ENCODE data around the gene MTA1. TPM values are rescaled to one million over a fixed set of nuclear protein-coding genes. Genes with fewer than 3 reads are reported as not detected.

The MTA1 gene
- total and polyA plus RNA-seq, 2 donors (not counting 1 experiment from before 2014, with no cell fraction given) = 137 to 147 TPM

DNA sequence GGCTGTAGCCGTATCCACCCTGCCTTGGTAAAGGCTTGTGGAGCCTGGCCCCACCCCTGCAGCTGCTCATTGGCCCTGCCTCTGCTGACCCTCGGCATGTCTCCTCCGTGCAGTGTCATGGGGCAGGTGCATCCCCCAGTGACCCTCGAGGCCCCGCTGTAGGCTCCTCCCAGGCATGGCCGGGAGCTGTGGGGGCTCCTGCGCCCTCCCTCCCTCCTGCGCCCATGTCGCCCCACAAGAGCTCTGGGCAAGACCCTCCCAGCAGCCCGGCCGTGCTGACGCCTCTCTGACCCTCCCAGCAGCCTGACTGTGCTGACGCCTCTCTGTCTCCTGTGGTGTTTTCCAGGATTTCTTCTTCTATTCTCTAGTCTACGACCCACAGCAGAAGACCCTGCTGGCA, 34.2 kb downstream of the MTA1 start:
- Histone ChIP-seq H3K4me1 (ENCODE audit: control insufficient read depth in 2 of 2, insufficient read depth in 2 of 2, low read length in 2 of 2) (no peaks in the 10 kb centered on the region), H4K20me1 (ENCODE audit: control insufficient read depth, insufficient read depth, low read length, poor library complexity, severe bottlenecking) (peaks cover 28% of the 10 kb centered on the region), H3K4me3 (ENCODE audit: control extremely low read depth in 1 of 5, extremely low read depth in 1 of 5, insufficient read depth in 1 of 5, low read depth in 2 of 5, low read length in 4 of 5) (no peak overlapping the region), H2AFZ (ENCODE audit: insufficient read depth, low read depth, low read length, poor library complexity, severe bottlenecking) (no peak overlapping the region), H3K36me3 (replicated peaks in 1 of 2; ENCODE audit: control extremely low read depth in 1 of 2, control insufficient read depth in 1 of 2, extremely low read depth in 1 of 2, insufficient read depth in 2 of 2, low read length in 1 of 2) (peaks cover 0 to 47% of the 10 kb centered on the region in 2 experiments), H3K4me2 (replicated peaks; ENCODE audit: low read depth, low read length, poor library complexity, severe bottlenecking) (no peak overlapping the region), H3K27ac (ENCODE audit: low read length in 2 of 2) (no peak overlapping the region), H3K9me3 (ENCODE audit: control extremely low read depth in 1 of 3, control insufficient read depth in 2 of 3, insufficient read depth in 1 of 3, low read length in 2 of 3) (no peaks in the 10 kb centered on the region), H3K9ac (ENCODE audit: low read length) (no peak overlapping the region), H3K27me3 (replicated peaks in 1 of 4; ENCODE audit: control extremely low read depth in 1 of 4, control insufficient read depth in 3 of 4, insufficient read depth in 4 of 4, low read length in 3 of 4) (no peaks in the 10 kb centered on the region), H3K79me2 (ENCODE audit: control insufficient read depth, insufficient read depth, low read length) (peaks cover 10% of the 10 kb centered on the region)
- 91% methylated on average over 13 of the region's 14 CpGs for WGBS (ENCODE audit: insufficient coverage)
- Mint-ChIP-seq H3K27ac (no peak overlapping the region), H3K4me3 (no peak overlapping the region), H3K4me1 (no peaks in the 10 kb centered on the region), H3K9me3 (ENCODE audit: insufficient read depth) (no peaks in the 10 kb centered on the region), H3K27me3 (no peaks in the 10 kb centered on the region)
- intact Hi-C loops (cut with micrococcal nuclease) = no loop called here
- no peak for ATAC-seq (ENCODE audit: low read depth)
- no peak for TF ChIP-seq EZH2 (IDR thresholded peaks at IDR 0.05; ENCODE audit: borderline replicate concordance, insufficient read depth, low read depth, low read length, poor library complexity, severe bottlenecking)
- no peak for TF ChIP-seq CTCF (IDR thresholded peaks at IDR 0.05)
- POLR2A ChIA-PET = no interaction called here
- CTCF ChIA-PET = no interaction called here
- DNase-seq = no peak

DNA sequence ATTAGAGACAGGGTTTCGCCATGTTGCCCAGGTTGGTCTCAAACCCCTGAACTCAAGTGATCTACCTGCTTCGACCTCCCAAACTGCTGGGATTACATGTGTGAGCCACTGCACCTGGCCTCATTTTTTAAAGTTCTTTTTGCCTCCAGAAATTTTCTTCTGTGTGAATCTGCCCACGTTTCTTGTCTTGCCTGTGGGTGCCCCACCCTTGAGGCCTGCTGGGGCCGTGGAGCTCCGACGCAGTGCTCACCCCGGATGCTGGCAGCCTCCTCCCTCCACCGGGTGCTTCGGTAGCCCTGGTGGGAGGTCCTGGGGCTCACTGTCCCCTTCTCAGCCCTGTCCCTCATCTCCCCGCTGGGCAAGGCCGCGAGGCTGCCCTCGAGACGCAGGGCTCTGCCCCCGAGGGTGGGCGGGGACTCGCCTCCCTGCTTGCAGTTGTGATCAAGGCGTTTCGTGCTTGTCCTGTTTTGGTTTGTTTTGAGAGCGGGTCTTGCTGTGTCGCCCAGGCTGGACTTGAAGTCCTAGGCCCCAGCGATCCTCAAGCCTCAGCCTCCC, 35.5 kb downstream of the MTA1 start:
- POLR2A ChIA-PET = no interaction called here
- intact Hi-C loops (cut with micrococcal nuclease) = no loop called here
- CTCF ChIA-PET = no interaction called here
- Histone ChIP-seq H3K4me1 (ENCODE audit: control insufficient read depth in 2 of 2, insufficient read depth in 2 of 2, low read length in 2 of 2) (no peaks in the 10 kb centered on the region), H3K27ac (ENCODE audit: low read length in 2 of 2) (no peak overlapping the region), H3K4me3 (ENCODE audit: control extremely low read depth in 1 of 5, extremely low read depth in 1 of 5, insufficient read depth in 1 of 5, low read depth in 2 of 5, low read length in 4 of 5) (no peak overlapping the region), H3K79me2 (ENCODE audit: control insufficient read depth, insufficient read depth, low read length) (peaks cover 4% of the 10 kb centered on the region), H3K9ac (ENCODE audit: low read length) (no peak overlapping the region), H3K36me3 (replicated peaks in 1 of 2; ENCODE audit: control extremely low read depth in 1 of 2, control insufficient read depth in 1 of 2, extremely low read depth in 1 of 2, insufficient read depth in 2 of 2, low read length in 1 of 2) (peaks cover 0 to 43% of the 10 kb centered on the region in 2 experiments), H3K9me3 (ENCODE audit: control extremely low read depth in 1 of 3, control insufficient read depth in 2 of 3, insufficient read depth in 1 of 3, low read length in 2 of 3) (no peaks in the 10 kb centered on the region), H3K27me3 (replicated peaks in 1 of 4; ENCODE audit: control extremely low read depth in 1 of 4, control insufficient read depth in 3 of 4, insufficient read depth in 4 of 4, low read length in 3 of 4) (no peaks in the 10 kb centered on the region), H3K4me2 (replicated peaks; ENCODE audit: low read depth, low read length, poor library complexity, severe bottlenecking) (no peak overlapping the region), H2AFZ (ENCODE audit: insufficient read depth, low read depth, low read length, poor library complexity, severe bottlenecking) (no peak overlapping the region), H4K20me1 (ENCODE audit: control insufficient read depth, insufficient read depth, low read length, poor library complexity, severe bottlenecking) (peaks cover 16% of the 10 kb centered on the region)
- Mint-ChIP-seq H3K4me3 (no peak overlapping the region), H3K9me3 (ENCODE audit: insufficient read depth) (no peaks in the 10 kb centered on the region), H3K27me3 (no peaks in the 10 kb centered on the region), H3K4me1 (no peaks in the 10 kb centered on the region), H3K27ac (no peak overlapping the region)
- no peak for ATAC-seq (ENCODE audit: low read depth)
- DNase-seq = no peak
- no peak for TF ChIP-seq CTCF (IDR thresholded peaks at IDR 0.05)
- no peak for TF ChIP-seq EZH2 (IDR thresholded peaks at IDR 0.05; ENCODE audit: borderline replicate concordance, insufficient read depth, low read depth, low read length, poor library complexity, severe bottlenecking)
- 97% methylated on average over 21 of the region's 22 CpGs for WGBS (ENCODE audit: insufficient coverage)
